ENCODE measurements around the gene ZNF236. TPM values are rescaled to one million over a fixed set of nuclear protein-coding genes. Genes with fewer than 3 reads are reported as not detected.

ZNF236 gene
- total and polyA plus RNA-seq, 2 of the 8 experiments (the other 6 are each of a cell fraction or from before 2014, with no cell fraction given): 6.7 to 14.5 TPM

DNA sequence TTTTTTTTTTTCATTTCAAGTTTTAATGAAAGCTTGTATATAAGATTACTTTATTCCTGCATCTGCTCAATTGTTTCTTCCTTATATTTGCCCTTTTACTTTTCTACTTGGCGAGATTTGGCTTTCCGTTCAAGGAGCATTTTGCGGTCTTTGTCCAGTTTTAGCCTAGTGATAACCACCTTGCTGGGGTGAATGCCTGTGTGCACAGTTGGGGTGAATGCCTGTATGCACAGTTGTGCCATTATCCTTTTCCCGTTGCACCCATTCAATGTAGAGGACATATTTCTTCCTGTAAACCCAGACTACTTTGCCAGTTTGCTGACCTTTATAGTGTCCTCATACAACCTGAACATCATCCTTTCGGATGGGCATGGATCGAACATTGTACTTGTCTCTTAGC, 12.0 kb downstream of the ZNF236 start (continued):
- no peak for TF ChIP-seq E2F6 (IDR thresholded peaks at IDR 0.05)
- TF ChIP-seq EZH2 (IDR thresholded peaks at IDR 0.05; ENCODE audit: low read depth, low read length, severe bottlenecking): no peak
- TF ChIP-seq TBP (IDR thresholded peaks at IDR 0.05; ENCODE audit: low read depth, low read length): no peak

All from H1 (cell line).